LNCAP (cell line): ENCODE data around the gene STIP1.

ENCODE experiments used
- CTCF ChIP-seq: fragments of 450-650 bp; IDR thresholded peaks from 2 replicates; pipeline ENCODE4 v1.5.1; 2017; ENCODE audit warnings: mild to moderate bottlenecking

STIP1 gene

GRCh38 chr11:64206457-64207255 is 20.7 kb downstream of the STIP1 start, which contains the start of gene FERMT3:
FERMT3 (plus strand) TSS chr11:64206721; CDS start chr11:64207365, 644 bp downstream.
- TF ChIP-seq CTCF: no peak

DNA sequence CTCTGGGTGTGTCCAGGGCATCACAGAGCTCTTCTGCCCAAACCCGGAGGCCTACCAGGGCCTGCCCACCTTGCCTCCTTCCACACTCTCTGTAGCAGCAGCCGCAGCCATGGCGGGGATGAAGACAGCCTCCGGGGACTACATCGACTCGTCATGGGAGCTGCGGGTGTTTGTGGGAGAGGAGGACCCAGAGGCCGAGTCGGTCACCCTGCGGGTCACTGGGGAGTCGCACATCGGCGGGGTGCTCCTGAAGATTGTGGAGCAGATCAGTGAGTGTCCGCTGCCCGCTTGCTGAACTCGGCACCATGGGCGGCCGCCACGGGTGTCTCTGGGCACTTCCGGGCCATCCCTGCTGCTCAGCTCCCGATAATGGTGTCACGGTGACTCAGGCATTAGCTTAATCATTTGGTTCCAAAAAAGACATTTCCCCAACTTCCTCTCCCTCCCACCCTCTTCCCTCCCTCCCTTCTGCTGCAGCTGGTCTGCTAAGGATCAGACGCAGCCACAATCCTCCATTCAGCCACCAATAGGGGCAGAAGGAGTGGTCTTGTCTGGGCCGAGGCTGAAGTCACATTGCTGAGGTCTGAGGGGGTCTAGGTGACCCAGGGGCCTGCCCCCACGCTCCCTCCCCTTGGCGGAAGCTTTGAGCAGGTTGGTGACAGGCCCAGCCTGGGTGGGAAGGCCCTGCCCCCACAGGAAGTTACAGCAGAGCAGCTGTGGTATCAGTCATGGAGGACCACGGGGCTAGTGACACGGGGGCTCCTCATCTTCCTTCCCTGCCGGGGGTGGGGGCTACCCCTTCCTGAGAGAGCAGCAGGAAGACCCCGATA is 21.5 kb downstream of the STIP1 start:
- no peak for TF ChIP-seq CTCF

DNA sequence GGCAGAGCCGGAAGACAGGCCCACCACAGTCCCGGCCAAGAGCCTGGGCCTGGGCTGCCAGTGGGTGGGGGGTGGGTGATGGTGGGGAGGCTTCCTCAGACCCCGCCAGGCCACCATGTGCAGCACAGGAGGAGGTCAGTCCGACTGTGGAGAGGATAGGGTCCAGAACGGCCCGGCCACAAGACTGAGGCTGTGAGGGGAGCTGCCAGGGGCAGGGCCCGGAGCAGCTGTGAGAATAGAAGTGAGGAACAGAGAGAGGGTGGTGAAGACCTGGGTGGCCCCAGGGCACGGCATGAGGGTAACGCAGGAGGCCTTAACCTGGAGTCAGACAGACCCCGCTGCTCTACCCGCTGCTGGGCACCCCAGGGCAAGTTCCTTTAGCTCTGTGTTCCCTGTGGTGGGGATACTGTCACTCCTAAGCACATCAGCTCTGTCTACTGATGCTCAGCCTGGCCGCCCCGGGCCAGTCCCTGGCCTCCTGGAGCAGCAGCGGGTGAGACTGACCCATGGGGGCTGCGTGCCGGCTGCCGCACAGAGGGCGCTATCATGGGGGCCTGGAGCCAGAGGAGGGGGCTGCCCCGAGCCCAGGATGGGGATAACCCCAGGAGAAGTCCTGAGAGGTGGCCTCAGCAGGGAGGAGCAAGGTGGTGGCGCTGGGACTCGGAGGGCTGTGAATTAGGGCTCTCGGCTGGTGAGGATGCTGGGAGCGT is 22.3 kb downstream of the STIP1 start:
- TF ChIP-seq CTCF: no peak

DNA sequence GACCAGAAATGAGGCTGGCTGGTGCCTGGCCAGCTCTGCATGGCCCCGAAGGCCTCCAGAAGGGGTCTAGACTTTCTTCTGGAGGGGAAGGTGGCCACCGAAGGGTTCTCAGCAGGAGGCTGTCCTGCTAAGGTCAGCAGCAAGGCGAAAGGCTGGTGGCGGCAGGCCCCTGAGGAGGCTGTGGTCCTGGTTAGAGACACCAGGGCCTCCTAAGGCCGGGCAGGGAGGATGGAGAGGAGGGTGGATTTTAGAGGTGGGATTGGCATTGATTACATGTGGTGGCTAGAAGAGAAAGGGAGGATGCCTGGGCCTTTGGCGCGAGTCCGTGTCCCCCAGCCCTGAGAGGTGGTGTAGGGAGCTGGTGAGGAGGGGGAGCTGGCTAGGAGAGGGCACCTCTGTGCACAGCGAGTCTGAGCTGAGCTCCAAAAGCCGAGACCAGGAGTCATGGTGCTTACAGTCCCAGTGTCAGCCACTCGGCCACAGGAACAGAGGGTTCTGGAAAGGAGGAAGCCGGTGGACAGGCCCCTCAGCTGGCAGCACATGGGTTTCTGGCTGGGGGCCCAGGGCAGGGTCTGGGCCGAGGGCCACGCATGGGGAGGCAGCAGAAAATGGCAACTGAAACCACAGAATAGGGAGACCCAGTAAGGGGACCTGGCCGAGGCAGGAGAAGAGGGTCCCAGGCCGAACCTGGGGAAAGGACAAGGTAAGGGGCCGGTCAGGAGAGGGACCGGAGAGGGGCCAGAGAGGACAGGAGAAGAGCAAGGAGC is 23.0 kb downstream of the STIP1 start:
- no peak for TF ChIP-seq CTCF

DNA sequence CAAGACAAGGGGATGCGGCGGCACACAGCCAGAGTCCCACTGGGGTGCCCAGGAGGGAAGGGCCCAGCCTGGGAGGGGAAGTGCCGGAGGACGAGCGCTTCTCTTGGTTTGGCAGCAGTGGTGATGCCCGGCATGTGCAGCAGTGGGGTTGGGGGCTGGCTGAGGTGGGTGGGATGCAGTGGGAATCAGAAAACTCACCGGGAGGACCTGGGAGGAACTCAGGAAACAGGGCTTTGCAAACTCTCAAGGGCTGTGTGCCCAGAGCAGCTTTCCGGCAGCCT is 23.5 kb downstream of the STIP1 start:
- TF ChIP-seq CTCF: no peak

GRCh38 chr11:64210301-64211020 is 24.5 kb downstream of the STIP1 start:
- no peak for TF ChIP-seq CTCF
